GM19099 (cell line): ENCODE results near the gene PLAGL1.

Experiments
- POLR2A ChIP-seq: IDR thresholded peaks from 3 replicates; pipeline ENCODE4 v1.6.1; 2011; ENCODE audit warnings: low read depth; ENCODE audit not compliant: insufficient read length; ENCODE audit errors: extremely low read depth

Gene PLAGL1

GRCh38 chr6:144019929-144020328 lies 11.9 kb upstream of the PLAGL1 start:
- TF ChIP-seq POLR2A: no peak

- TF ChIP-seq POLR2A: no peak
These were observed 9.4 kb upstream of the PLAGL1 start for GRCh38 chr6:144017166-144018094.

GRCh38 chr6:144013486-144013909 lies 5.4 kb upstream of the PLAGL1 start:
- no peak for TF ChIP-seq POLR2A

- no peak for TF ChIP-seq POLR2A
These were observed 4.5 kb upstream of the PLAGL1 start for GRCh38 chr6:144012534-144012933.

- no peak for TF ChIP-seq POLR2A
These were observed 787 bp upstream of the PLAGL1 start for GRCh38 chr6:144008846-144009245.

GRCh38 chr6:144007478-144008119 lies 460 bp downstream of the PLAGL1 start:
- no peak for TF ChIP-seq POLR2A

GRCh38 chr6:144006736-144007477 lies 1.2 kb downstream of the PLAGL1 start:
- no peak for TF ChIP-seq POLR2A

GRCh38 chr6:143999406-143999805 lies 8.7 kb downstream of the PLAGL1 start:
- TF ChIP-seq POLR2A: no peak

- no peak for TF ChIP-seq POLR2A
These were observed 9.4 kb downstream of the PLAGL1 start for GRCh38 chr6:143998686-143999085.

- no peak for TF ChIP-seq POLR2A
These were observed 14.0 kb downstream of the PLAGL1 start for GRCh38 chr6:143993965-143994646.

GRCh38 chr6:143992285-143992684 lies 15.8 kb downstream of the PLAGL1 start:
- no peak for TF ChIP-seq POLR2A

- TF ChIP-seq POLR2A: no peak
These were observed 21.5 kb downstream of the PLAGL1 start for GRCh38 chr6:143986463-143987065.

- TF ChIP-seq POLR2A: no peak
These were observed 23.4 kb downstream of the PLAGL1 start for GRCh38 chr6:143984666-143985065.

- TF ChIP-seq POLR2A: no peak
These were observed 25.1 kb downstream of the PLAGL1 start for GRCh38 chr6:143982968-143983367.
